ENCODE measurements around the gene TACC3.

DNA sequence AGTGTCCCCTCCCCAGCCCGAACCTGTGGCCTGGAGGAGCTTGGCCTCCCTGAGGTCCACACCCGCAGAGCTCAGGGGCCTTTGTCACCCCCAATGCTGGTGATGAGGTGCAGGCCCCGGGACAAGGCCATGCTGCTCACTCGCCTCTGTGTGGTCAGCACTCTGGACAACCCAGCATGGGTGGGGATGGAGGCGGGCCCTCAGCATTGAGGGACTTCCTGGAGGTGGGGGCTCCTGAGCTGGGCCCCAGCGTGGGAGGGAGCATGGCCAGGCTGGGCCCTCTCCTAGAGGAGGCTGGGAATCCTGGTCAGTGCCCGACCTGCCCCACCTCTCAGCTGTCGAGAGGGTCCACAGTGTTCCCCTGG, 30.6 kb downstream of the TACC3 start:
- TF ChIP-seq GATA2 (CRISPR knock-in tag; IDR thresholded peaks at IDR 0.05) = no peak
- TF ChIP-seq, protein P1, sequence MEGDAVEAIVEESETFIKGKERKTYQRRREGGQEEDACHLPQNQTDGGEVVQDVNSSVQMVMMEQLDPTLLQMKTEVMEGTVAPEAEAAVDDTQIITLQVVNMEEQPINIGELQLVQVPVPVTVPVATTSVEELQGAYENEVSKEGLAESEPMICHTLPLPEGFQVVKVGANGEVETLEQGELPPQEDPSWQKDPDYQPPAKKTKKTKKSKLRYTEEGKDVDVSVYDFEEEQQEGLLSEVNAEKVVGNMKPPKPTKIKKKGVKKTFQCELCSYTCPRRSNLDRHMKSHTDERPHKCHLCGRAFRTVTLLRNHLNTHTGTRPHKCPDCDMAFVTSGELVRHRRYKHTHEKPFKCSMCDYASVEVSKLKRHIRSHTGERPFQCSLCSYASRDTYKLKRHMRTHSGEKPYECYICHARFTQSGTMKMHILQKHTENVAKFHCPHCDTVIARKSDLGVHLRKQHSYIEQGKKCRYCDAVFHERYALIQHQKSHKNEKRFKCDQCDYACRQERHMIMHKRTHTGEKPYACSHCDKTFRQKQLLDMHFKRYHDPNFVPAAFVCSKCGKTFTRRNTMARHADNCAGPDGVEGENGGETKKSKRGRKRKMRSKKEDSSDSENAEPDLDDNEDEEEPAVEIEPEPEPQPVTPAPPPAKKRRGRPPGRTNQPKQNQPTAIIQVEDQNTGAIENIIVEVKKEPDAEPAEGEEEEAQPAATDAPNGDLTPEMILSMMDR (IDR thresholded peaks at IDR 0.05) = no peak
- TF ChIP-seq POLR2AphosphoS5 (IDR thresholded peaks at IDR 0.05; ENCODE audit: low read depth, low read length) = no peak
- TF ChIP-seq EP300 (IDR thresholded peaks at IDR 0.05; ENCODE audit: borderline replicate concordance in 1 of 2, low read depth in 1 of 2, low read length in 1 of 2) = no peak
- no peak for TF ChIP-seq CHD2 (IDR thresholded peaks at IDR 0.05; ENCODE audit: low read length, partially characterized antibody)
- TF ChIP-seq RFX5 (IDR thresholded peaks at IDR 0.05; ENCODE audit: low read length) = no peak
- TF ChIP-seq SIN3A (IDR thresholded peaks at IDR 0.05; ENCODE audit: borderline replicate concordance, low read depth, low read length) = no peak
- TF ChIP-seq MAX (IDR thresholded peaks at IDR 0.05; ENCODE audit: low read depth) = no peak
- TF ChIP-seq RAD21 (IDR thresholded peaks at IDR 0.05; ENCODE audit: low read length) = no peak

Data from SK-N-SH (cell line).